Vagina (tissue), 2 donors: Measurements from ENCODE around the gene NGEF. TPM values are rescaled to one million over a fixed set of nuclear protein-coding genes. Genes with fewer than 3 reads are reported as not detected.

Experiments used
- DNase-seq, 2 donors: peaks; one replicate each; pipeline ENCODE4 v3.0.0-alpha.2; 2017; ENCODE audit errors: extremely low spot score in 2 of 2
- H3K27ac ChIP-seq: fragments of 200-600 bp; sonication (generic); one replicate; pipeline ENCODE4 v1.5.1; 2019
- H3K27me3 ChIP-seq: fragments of 200-600 bp; sonication (generic); one replicate; pipeline ENCODE4 v1.5.1; 2019
- H3K36me3 ChIP-seq, 2 donors: fragments of 200-600 bp; sonication (generic); one replicate each; pipeline ENCODE4 v1.5.1; 2017 to 2019
- H3K4me1 ChIP-seq: fragments of 200-600 bp; sonication (generic); one replicate; pipeline ENCODE4 v1.5.1; 2019
- H3K4me3 ChIP-seq, 2 donors: fragments of 200-600 bp; sonication (generic); 1 replicate in 1 of 2; 2 replicates in 1 of 2; pipeline ENCODE4 v1.5.1; 2016 to 2019
- H3K9me3 ChIP-seq: fragments of 200-600 bp; sonication (generic); one replicate; pipeline ENCODE4 v1.5.1; 2019
- CTCF ChIP-seq, 3 experiments: fragments of 450-650 bp in 2 of 3; fragments of 200-600 bp in 1 of 3; sonication (generic) in 1 of 3; IDR thresholded peaks; one replicate each; pipeline ENCODE4 v1.5.1; 2017 to 2019; ENCODE audit warnings: antibody characterized with exemption in 3 of 3, mild to moderate bottlenecking in 2 of 3, moderate library complexity in 2 of 3
- POLR2A ChIP-seq, 2 donors: fragments of 450-650 bp; IDR thresholded peaks; one replicate each; pipeline ENCODE4 v1.6.1; 2017; ENCODE audit warnings: antibody characterized with exemption in 2 of 2, mild to moderate bottlenecking in 2 of 2, moderate library complexity in 2 of 2
- POLR2AphosphoS5 ChIP-seq, 2 donors: sonication (generic); formaldehyde crosslinking; IDR thresholded peaks; one replicate each; pipeline ENCODE4 v1.9.0; 2017; ENCODE audit warnings: antibody characterized with exemption in 2 of 2, mild to moderate bottlenecking in 2 of 2, low read depth in 1 of 2; ENCODE audit not compliant: insufficient read depth in 1 of 2
- intact Hi-C: fragments of 100-400 bp; cut with DNase I; formaldehyde crosslinking; loops from one replicate; pipeline ENCODE4 v1.15.1; 2023
- total RNA-seq: library from RNA; depleted of rRNA; stranded (reverse); fragments of >200 nt; gene quantifications from one replicate; pipeline ENCODE4 v1.2.3, GENCODE V29; 2016

The NGEF gene
- total RNA-seq, 1 donor from 2014 or later = 4.9 TPM

- Histone ChIP-seq H3K27me3 (no peaks in the 10 kb centered on the region), H3K27ac (no peak overlapping the region), H3K36me3 (no peaks in the 10 kb centered on the region), H3K4me1 (peaks cover 6% of the 10 kb centered on the region), H3K9me3 (no peaks in the 10 kb centered on the region), H3K4me3 (no peak overlapping the region)
- intact Hi-C loops = no loop called here
- no peak for TF ChIP-seq CTCF (IDR thresholded peaks at IDR 0.05)
- no peak for TF ChIP-seq POLR2A (IDR thresholded peaks at IDR 0.05)
- TF ChIP-seq POLR2AphosphoS5 (IDR thresholded peaks at IDR 0.05; ENCODE audit: insufficient read depth in 1 of 2, low read depth in 1 of 2) = no peak
- no peak for DNase-seq
Observed at GRCh38 chr2:232920760-232921159, 92.3 kb downstream of the NGEF start.

GRCh38 chr2:232920055-232920454 lies 93.0 kb downstream of the NGEF start:
- no peaks in the 10 kb centered on the region for H3K27me3 ChIP-seq
- no peak overlapping the region for H3K4me3 ChIP-seq
- intact Hi-C loops = no loop called here
- no peaks in the 10 kb centered on the region for H3K9me3 ChIP-seq
- H3K36me3 ChIP-seq = no peaks in the 10 kb centered on the region
- H3K4me1 ChIP-seq = no peaks in the 10 kb centered on the region
- no peak for DNase-seq
- TF ChIP-seq POLR2A (IDR thresholded peaks at IDR 0.05) = no peak
- TF ChIP-seq POLR2AphosphoS5 (IDR thresholded peaks at IDR 0.05; ENCODE audit: insufficient read depth in 1 of 2, low read depth in 1 of 2) = no peak
- no peak for TF ChIP-seq CTCF (IDR thresholded peaks at IDR 0.05)
- H3K27ac ChIP-seq = no peak overlapping the region

- Histone ChIP-seq H3K4me1 (no peaks in the 10 kb centered on the region), H3K4me3 (no peak overlapping the region), H3K9me3 (no peaks in the 10 kb centered on the region), H3K36me3 (no peaks in the 10 kb centered on the region), H3K27me3 (no peaks in the 10 kb centered on the region), H3K27ac (no peak overlapping the region)
- no peak for DNase-seq
- TF ChIP-seq POLR2A (IDR thresholded peaks at IDR 0.05) (no peak), CTCF (IDR thresholded peaks at IDR 0.05) (no peak), POLR2AphosphoS5 (IDR thresholded peaks at IDR 0.05; ENCODE audit: insufficient read depth in 1 of 2, low read depth in 1 of 2) (no peak)
- intact Hi-C loops = no loop called here
Observed at GRCh38 chr2:232919141-232919540, 93.9 kb downstream of the NGEF start.

- H3K27ac ChIP-seq = no peak overlapping the region
- intact Hi-C loops = no loop called here
- no peak for TF ChIP-seq CTCF (IDR thresholded peaks at IDR 0.05)
- TF ChIP-seq POLR2AphosphoS5 (IDR thresholded peaks at IDR 0.05; ENCODE audit: insufficient read depth in 1 of 2, low read depth in 1 of 2) = no peak
- no peak for TF ChIP-seq POLR2A (IDR thresholded peaks at IDR 0.05)
- no peaks in the 10 kb centered on the region for H3K4me1 ChIP-seq
- no peak overlapping the region for H3K4me3 ChIP-seq
- H3K27me3 ChIP-seq = no peaks in the 10 kb centered on the region
- no peaks in the 10 kb centered on the region for H3K36me3 ChIP-seq
- no peaks in the 10 kb centered on the region for H3K9me3 ChIP-seq
- no peak for DNase-seq
Observed at GRCh38 chr2:232913903-232914302, 99.2 kb downstream of the NGEF start.

GRCh38 chr2:232911712-232912277 lies 101.3 kb downstream of the NGEF start:
- Histone ChIP-seq H3K4me3 (no peak overlapping the region), H3K36me3 (no peaks in the 10 kb centered on the region), H3K27me3 (no peaks in the 10 kb centered on the region), H3K9me3 (no peaks in the 10 kb centered on the region), H3K4me1 (no peaks in the 10 kb centered on the region), H3K27ac (no peak overlapping the region)
- intact Hi-C loops = no loop called here
- DNase-seq = no peak
- no peak for TF ChIP-seq CTCF (IDR thresholded peaks at IDR 0.05)
- no peak for TF ChIP-seq POLR2A (IDR thresholded peaks at IDR 0.05)
- TF ChIP-seq POLR2AphosphoS5 (IDR thresholded peaks at IDR 0.05; ENCODE audit: insufficient read depth in 1 of 2, low read depth in 1 of 2) = no peak
